GM12891 (cell line): Measurements from ENCODE around the gene POLR3B.

Source experiments
- PAX5 ChIP-seq: IDR thresholded peaks from 2 replicates; pipeline ENCODE4 v1.6.1; 2011; ENCODE audit warnings: low read length, moderate library complexity, mild to moderate bottlenecking; ENCODE audit not compliant: insufficient read depth, severe bottlenecking
- POLR2A ChIP-seq: IDR thresholded peaks from 2 replicates; pipeline ENCODE4 v1.6.1; 2011; ENCODE audit warnings: low read depth, low read length, control low read depth
- POLR2AphosphoS5 ChIP-seq: IDR thresholded peaks from 2 replicates; pipeline ENCODE4 v1.6.1; 2011; ENCODE audit warnings: low read depth, low read length, control low read depth
- SPI1 ChIP-seq: IDR thresholded peaks from 2 replicates; pipeline ENCODE4 v1.6.1; 2011; ENCODE audit warnings: low read depth, low read length, control low read depth
- TAF1 ChIP-seq: IDR thresholded peaks from 2 replicates; pipeline ENCODE4 v1.6.1; 2011; ENCODE audit warnings: low read depth, low read length, control low read depth

DNA sequence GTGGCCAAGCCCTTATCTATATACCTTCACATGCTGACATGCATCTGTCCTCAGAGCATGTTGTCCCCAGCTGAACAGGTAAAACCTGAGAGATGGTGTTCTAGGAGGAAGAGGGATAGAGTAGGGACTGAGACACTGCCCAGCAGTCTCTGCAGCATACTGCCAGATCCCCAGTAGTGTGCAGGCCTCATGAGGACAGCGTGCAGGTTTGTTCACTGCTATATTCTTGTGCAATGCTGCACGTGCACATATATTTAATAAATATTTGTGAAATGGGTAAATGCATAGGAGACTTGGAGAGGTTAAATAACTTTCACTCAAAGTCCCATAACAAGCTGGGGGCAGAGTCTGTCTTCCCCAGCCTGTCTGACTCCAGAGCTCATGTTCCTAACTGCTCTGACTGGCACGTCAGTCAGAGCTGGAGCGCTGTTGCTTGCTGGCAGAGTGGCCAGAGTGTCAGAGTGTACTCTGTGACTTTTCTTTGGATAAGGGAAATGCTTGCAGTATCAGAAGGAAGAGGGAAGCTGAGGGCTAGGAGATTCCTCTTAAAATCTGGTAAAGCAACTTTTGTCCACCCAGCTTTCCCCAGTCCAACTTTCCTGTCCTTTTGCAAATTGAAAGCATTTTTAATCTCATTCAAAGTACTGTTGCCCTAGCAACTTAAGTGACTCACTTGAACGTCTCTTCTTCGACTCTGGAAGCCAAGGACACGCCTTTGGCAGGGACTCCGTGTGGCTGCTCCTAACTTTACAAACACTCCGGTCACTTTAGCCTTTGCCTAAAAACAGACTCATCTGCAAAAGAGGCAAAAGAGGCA is 14.9 kb upstream of the POLR3B start:
- TF ChIP-seq POLR2AphosphoS5 (no peak), TAF1 (no peak), POLR2A (no peak), SPI1 (no peak), PAX5 (no peak)
